Subcutaneous adipose tissue (tissue), 4 donors: ENCODE data around the gene UBE2G2. TPM values are rescaled to one million over a fixed set of nuclear protein-coding genes. Genes with fewer than 3 reads are reported as not detected.

Experiments used
- CTCF ChIP-seq: fragments of 450-650 bp; IDR thresholded peaks from one replicate; pipeline ENCODE4 v1.5.1; 2016; ENCODE audit warnings: low read depth, mild to moderate bottlenecking, control low read depth, antibody characterized with exemption, moderate library complexity
- total RNA-seq, 4 donors: library from RNA; depleted of rRNA; stranded (reverse); fragments of >200 nt; gene quantifications; one replicate each; pipeline ENCODE4 v1.1.0, GENCODE V29; 2016

UBE2G2 gene
- total RNA-seq: 100 to 1,000 TPM in 2 of 4 donors, 10 to 100 TPM in 2; 64.4 to 144 (median 100) TPM

- TF ChIP-seq CTCF: no peak
These were observed at the start of gene UBE2G2 for GRCh38 chr21:44801468-44802395. Gene UBE2G2 (minus strand): TSS chr21:44801820. CDS start chr21:44801748, 72 bp downstream.

- TF ChIP-seq CTCF: no peak
These were observed 49.5 kb upstream of the UBE2G2 start for GRCh38 chr21:44850905-44851657.

- TF ChIP-seq CTCF: no peak
These were observed 48.7 kb upstream of the UBE2G2 start for GRCh38 chr21:44850208-44850800.

GRCh38 chr21:44849616-44850130 lies 48.1 kb upstream of the UBE2G2 start:
- TF ChIP-seq CTCF: no peak

- no peak for TF ChIP-seq CTCF
These were observed 47.4 kb upstream of the UBE2G2 start for GRCh38 chr21:44848821-44849521.

GRCh38 chr21:44847261-44848056 lies 45.8 kb upstream of the UBE2G2 start:
- TF ChIP-seq CTCF: no peak
